Measurements from ENCODE around the gene RASGRP3.

The RASGRP3 gene

GRCh38 chr2:33494155-33494779 is 17.8 kb downstream of the RASGRP3 start:
- peak in 1 of 2 experiments; percentile 5 for DNase-seq

- no peak for DNase-seq
These were observed 18.6 kb downstream of the RASGRP3 start for GRCh38 chr2:33494877-33495641.

GRCh38 chr2:33495683-33496082 is 19.2 kb downstream of the RASGRP3 start:
- DNase-seq: no peak

GRCh38 chr2:33496150-33496549 is 19.7 kb downstream of the RASGRP3 start:
- DNase-seq: no peak

GRCh38 chr2:33496726-33497125 is 20.3 kb downstream of the RASGRP3 start:
- DNase-seq: no peak

- no peak for DNase-seq
These were observed 20.8 kb downstream of the RASGRP3 start for GRCh38 chr2:33497221-33497650.

- DNase-seq: no peak
These were observed 22.0 kb downstream of the RASGRP3 start for GRCh38 chr2:33498291-33498956.

GRCh38 chr2:33500177-33500576 is 23.7 kb downstream of the RASGRP3 start:
- no peak for DNase-seq

- no peak for DNase-seq
These were observed 25.6 kb downstream of the RASGRP3 start for GRCh38 chr2:33502025-33502424.

- no peak for DNase-seq
These were observed 26.6 kb downstream of the RASGRP3 start for GRCh38 chr2:33503002-33503401.

- no peak for DNase-seq
These were observed 29.5 kb downstream of the RASGRP3 start for GRCh38 chr2:33505966-33506365.

- DNase-seq: no peak
These were observed 33.6 kb downstream of the RASGRP3 start for GRCh38 chr2:33509908-33510585.

- DNase-seq: no peak
These were observed 34.1 kb downstream of the RASGRP3 start for GRCh38 chr2:33510586-33510968.

- DNase-seq: no peak
These were observed 34.7 kb downstream of the RASGRP3 start for GRCh38 chr2:33511141-33511540.

- no peak for DNase-seq
These were observed 35.7 kb downstream of the RASGRP3 start for GRCh38 chr2:33512112-33512511.

GRCh38 chr2:33513480-33513879 is 37.0 kb downstream of the RASGRP3 start:
- no peak for DNase-seq

GRCh38 chr2:33516456-33516995 is 40.1 kb downstream of the RASGRP3 start:
- DNase-seq: no peak

GRCh38 chr2:33518200-33518599 is 41.8 kb downstream of the RASGRP3 start:
- DNase-seq: no peak

- DNase-seq: peak in 1 of 2 experiments; percentile 30
These were observed 42.5 kb downstream of the RASGRP3 start for GRCh38 chr2:33518929-33519328.

- no peak for DNase-seq
These were observed 45.4 kb downstream of the RASGRP3 start for GRCh38 chr2:33521791-33522281.

- no peak for DNase-seq
These were observed 46.1 kb downstream of the RASGRP3 start for GRCh38 chr2:33522576-33522975.

GRCh38 chr2:33525666-33526065 is 49.2 kb downstream of the RASGRP3 start:
- no peak for DNase-seq

GRCh38 chr2:33526132-33526531 is 49.7 kb downstream of the RASGRP3 start:
- no peak for DNase-seq

Measured in SW 1271 (cell line).